GM18870 (cell line): ENCODE results near the gene POLA1.

Experiments
- ATAC-seq: cut with Tn5 transposase; IDR thresholded peaks from one replicate; pipeline ENCODE4 v1.9.1; 2021; ENCODE audit warnings: moderate library complexity; ENCODE audit not compliant: unreplicated experiment

The POLA1 gene

GRCh38 chrX:24876530-24877287, 183.0 kb downstream of the POLA1 start:
- no peak for ATAC-seq

- ATAC-seq: no peak
These were observed 183.6 kb downstream of the POLA1 start for GRCh38 chrX:24877288-24877664.

GRCh38 chrX:24877854-24878650, 184.3 kb downstream of the POLA1 start:
- ATAC-seq: no peak

GRCh38 chrX:24879679-24880078, 186.0 kb downstream of the POLA1 start:
- ATAC-seq: no peak

- no peak for ATAC-seq
These were observed 193.2 kb downstream of the POLA1 start for GRCh38 chrX:24886916-24887315.

GRCh38 chrX:24890677-24891076, 197.0 kb downstream of the POLA1 start:
- ATAC-seq: no peak

GRCh38 chrX:24899391-24899790, 205.7 kb downstream of the POLA1 start:
- ATAC-seq: no peak

GRCh38 chrX:24900234-24900633, 206.5 kb downstream of the POLA1 start:
- ATAC-seq: no peak

- no peak for ATAC-seq
These were observed 209.1 kb downstream of the POLA1 start for GRCh38 chrX:24902806-24903205.

GRCh38 chrX:24918715-24919114, 225.0 kb downstream of the POLA1 start:
- ATAC-seq: no peak

- ATAC-seq: peak; percentile 79
These were observed 227.1 kb downstream of the POLA1 start for GRCh38 chrX:24920769-24921168.

- ATAC-seq: no peak
These were observed 231.7 kb downstream of the POLA1 start for GRCh38 chrX:24925430-24925829.

GRCh38 chrX:24927372-24927771, 233.7 kb downstream of the POLA1 start:
- ATAC-seq: no peak

GRCh38 chrX:24928114-24928513, 234.4 kb downstream of the POLA1 start:
- ATAC-seq: no peak

GRCh38 chrX:24934279-24934678, 240.6 kb downstream of the POLA1 start:
- no peak for ATAC-seq

GRCh38 chrX:24945009-24945408, 251.3 kb downstream of the POLA1 start:
- no peak for ATAC-seq

GRCh38 chrX:24946369-24946768, 252.7 kb downstream of the POLA1 start:
- no peak for ATAC-seq

GRCh38 chrX:24954732-24955131, 261.0 kb downstream of the POLA1 start:
- ATAC-seq: no peak

- no peak for ATAC-seq
These were observed 261.7 kb downstream of the POLA1 start for GRCh38 chrX:24955372-24955930.

GRCh38 chrX:24956828-24957227, 263.1 kb downstream of the POLA1 start:
- ATAC-seq: no peak

GRCh38 chrX:24961809-24962208, 268.1 kb downstream of the POLA1 start:
- ATAC-seq: no peak

- ATAC-seq: no peak
These were observed 270.1 kb downstream of the POLA1 start for GRCh38 chrX:24963823-24964222.
